Measurements from ENCODE around the gene INTS2. TPM values are rescaled to one million over a fixed set of nuclear protein-coding genes. Genes with fewer than 3 reads are reported as not detected.
"Not testable (repeated sequence)": the region's sequence is repeated elsewhere in the genome, so short reads cannot be mapped to it uniquely, and the experiment has no call there.

INTS2 gene
- polyA plus RNA-seq, 6 donors from 2014 or later, result 2.4 to 6.1 (median 3.6) TPM; not detected in 1

DNA sequence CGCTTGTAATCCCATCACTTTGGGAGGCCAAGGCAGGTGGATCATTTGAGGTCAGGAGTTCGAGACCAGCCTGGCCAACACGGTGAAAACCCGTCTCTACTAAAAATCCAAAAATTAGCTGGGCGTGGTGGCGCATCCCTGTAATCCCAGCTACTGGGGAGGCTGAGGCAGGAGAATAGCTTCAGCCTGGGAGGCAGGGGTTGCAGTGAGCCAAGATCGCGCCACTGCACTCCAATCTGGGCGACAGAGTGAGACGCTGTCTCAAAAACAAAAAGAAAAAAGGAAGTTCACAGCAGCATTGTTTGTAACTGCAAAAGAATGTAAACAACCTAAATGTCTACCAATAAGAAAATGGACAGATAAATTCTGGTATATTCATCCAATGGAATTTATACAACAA lies 67.4 kb downstream of the INTS2 start:
- DNase-seq; H3K27me3 Mint-ChIP-seq; ATAC-seq (ENCODE audit: low read depth in 2 of 2); H3K36me3 Mint-ChIP-seq; H3K9me3 Mint-ChIP-seq: not testable (repeated sequence)
- Mint-ChIP-seq H3K27ac (peak overlapping the region in 1 of 6 donors; percentile 24), H3K4me1 (peaks cover 3 to 18% (median 16%) of the 10 kb centered on the region in 3 donors), H3K4me3 (peak overlapping the region in 1 of 8 donors; percentile 47)

- DNase-seq (no peak), ATAC-seq (ENCODE audit: low read depth in 2 of 2) (no peak)
- no peaks in the 10 kb centered on the region for H3K9me3 Mint-ChIP-seq
- H3K27me3 Mint-ChIP-seq, result no peaks in the 10 kb centered on the region
- no peaks in the 10 kb centered on the region for H3K36me3 Mint-ChIP-seq
- no peak overlapping the region for H3K4me3 Mint-ChIP-seq
- H3K27ac Mint-ChIP-seq, result no peak overlapping the region
- H3K4me1 Mint-ChIP-seq, result no peaks in the 10 kb centered on the region
These were observed 71.7 kb downstream of the INTS2 start for GRCh38 chr17:61856035-61856434.

- H3K27ac Mint-ChIP-seq, result no peak overlapping the region
- H3K4me3 Mint-ChIP-seq, result no peak overlapping the region
- ATAC-seq (ENCODE audit: low read depth in 2 of 2), result no peak
- DNase-seq, result no peak
- H3K4me1 Mint-ChIP-seq, result no peaks in the 10 kb centered on the region
- no peaks in the 10 kb centered on the region for H3K9me3 Mint-ChIP-seq
- no peaks in the 10 kb centered on the region for H3K36me3 Mint-ChIP-seq
- no peaks in the 10 kb centered on the region for H3K27me3 Mint-ChIP-seq
These were observed 74.9 kb downstream of the INTS2 start for GRCh38 chr17:61852857-61853256.

DNA sequence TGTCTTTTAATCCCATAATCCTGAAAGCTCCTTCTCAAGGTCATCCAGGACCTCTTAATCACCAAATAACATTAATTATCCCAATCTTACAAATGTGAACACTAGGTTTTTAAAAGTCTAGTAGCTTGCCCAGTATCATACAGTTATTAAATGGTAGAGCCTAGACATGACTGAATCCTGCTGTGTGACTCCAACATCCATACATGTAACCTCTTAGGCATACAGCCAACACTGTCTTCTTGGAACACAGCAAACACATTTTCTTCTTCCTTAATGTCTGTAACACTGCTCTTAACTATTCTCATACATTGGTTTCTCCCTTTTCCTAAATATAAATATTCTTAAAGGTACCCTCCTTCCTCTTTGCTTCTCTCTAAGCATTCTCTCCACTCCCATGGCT lies 78.1 kb downstream of the INTS2 start:
- Mint-ChIP-seq H3K9me3 (no peaks in the 10 kb centered on the region), H3K36me3 (peaks cover 0 to 4% of the 10 kb centered on the region in 2 donors), H3K27me3 (no peaks in the 10 kb centered on the region), H3K4me3 (no peak overlapping the region), H3K27ac (no peak overlapping the region), H3K4me1 (no peaks in the 10 kb centered on the region)
- ATAC-seq (ENCODE audit: low read depth in 2 of 2), result no peak
- DNase-seq, result no peak

DNA sequence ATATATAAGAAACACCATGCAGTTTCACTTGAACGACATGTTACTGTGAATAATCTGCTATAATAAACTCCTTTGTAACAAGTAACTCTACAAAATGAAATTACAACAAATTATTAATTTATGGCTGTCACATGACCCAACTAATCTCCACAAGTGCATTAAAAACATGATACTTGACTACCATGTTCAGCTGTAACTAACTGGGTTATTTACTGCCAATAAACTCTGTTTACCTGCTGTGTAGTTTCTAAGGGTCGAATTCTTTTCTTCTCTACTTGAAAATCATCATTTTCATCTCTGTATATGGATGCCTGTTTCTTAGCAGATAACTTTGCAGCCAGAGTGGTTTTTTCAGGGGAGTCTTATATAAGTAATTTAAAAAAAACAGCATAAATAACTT lies 78.9 kb downstream of the INTS2 start:
- no peak overlapping the region for H3K4me3 Mint-ChIP-seq
- H3K36me3 Mint-ChIP-seq, result peaks cover 0 to 4% of the 10 kb centered on the region in 2 donors
- no peak for ATAC-seq (ENCODE audit: low read depth in 2 of 2)
- no peaks in the 10 kb centered on the region for H3K4me1 Mint-ChIP-seq
- H3K9me3 Mint-ChIP-seq, result no peaks in the 10 kb centered on the region
- H3K27ac Mint-ChIP-seq, result no peak overlapping the region
- DNase-seq, result no peak
- no peaks in the 10 kb centered on the region for H3K27me3 Mint-ChIP-seq

DNA sequence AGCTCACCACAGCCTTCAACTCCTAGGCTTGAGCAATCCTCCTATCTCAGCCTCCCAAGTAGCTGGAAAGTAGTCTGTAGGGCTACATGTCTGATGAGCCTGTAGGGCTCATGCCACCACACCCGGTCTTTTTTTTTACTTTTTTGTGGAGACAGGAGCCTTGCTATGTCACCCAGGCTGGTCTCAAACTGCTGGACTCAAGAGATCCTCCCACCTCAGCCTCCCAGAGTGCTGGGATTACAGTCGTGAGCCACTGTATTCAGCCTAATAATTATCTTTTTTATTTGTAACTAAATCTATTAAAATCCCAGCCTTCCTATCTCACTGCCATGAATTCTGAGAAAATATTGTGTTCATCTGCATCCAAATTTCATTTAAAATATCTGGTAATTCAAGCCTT lies 79.5 kb downstream of the INTS2 start:
- H3K36me3 Mint-ChIP-seq, result peaks cover 0 to 4% of the 10 kb centered on the region in 2 donors
- no peak for ATAC-seq (ENCODE audit: low read depth in 2 of 2)

DNA sequence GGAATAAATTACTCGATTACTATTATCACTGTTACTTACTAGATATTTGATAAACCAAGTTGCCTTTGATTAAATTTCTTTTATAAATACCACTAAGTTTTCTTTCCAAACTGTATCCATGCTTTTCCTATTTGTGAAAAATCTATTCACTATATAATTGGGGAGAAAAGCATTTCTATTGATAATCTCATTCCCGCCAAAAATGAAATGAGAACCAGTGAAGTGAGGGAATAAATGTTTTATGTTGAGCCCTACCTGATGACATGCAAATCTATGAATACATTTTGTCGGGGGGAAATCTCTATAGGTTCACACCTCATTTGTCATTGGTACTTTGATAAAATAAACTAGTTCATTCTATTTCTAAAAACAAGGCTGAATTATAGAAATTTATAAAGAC lies 80.1 kb downstream of the INTS2 start:
- H3K27ac Mint-ChIP-seq, result no peak overlapping the region
- DNase-seq, result no peak
- no peaks in the 10 kb centered on the region for H3K9me3 Mint-ChIP-seq
- H3K4me3 Mint-ChIP-seq, result no peak overlapping the region
- H3K27me3 Mint-ChIP-seq, result no peaks in the 10 kb centered on the region
- no peaks in the 10 kb centered on the region for H3K4me1 Mint-ChIP-seq
- peaks cover 0 to 4% of the 10 kb centered on the region in 2 donors for H3K36me3 Mint-ChIP-seq
- ATAC-seq (ENCODE audit: low read depth in 2 of 2), result no peak

More for the DNA sequence above, 79.5 kb downstream of the INTS2 start:
- DNase-seq, result no peak
- no peaks in the 10 kb centered on the region for H3K4me1 Mint-ChIP-seq
- no peak overlapping the region for H3K27ac Mint-ChIP-seq
- H3K9me3 Mint-ChIP-seq, result no peaks in the 10 kb centered on the region
- no peaks in the 10 kb centered on the region for H3K27me3 Mint-ChIP-seq
- H3K4me3 Mint-ChIP-seq, result no peak overlapping the region

DNA sequence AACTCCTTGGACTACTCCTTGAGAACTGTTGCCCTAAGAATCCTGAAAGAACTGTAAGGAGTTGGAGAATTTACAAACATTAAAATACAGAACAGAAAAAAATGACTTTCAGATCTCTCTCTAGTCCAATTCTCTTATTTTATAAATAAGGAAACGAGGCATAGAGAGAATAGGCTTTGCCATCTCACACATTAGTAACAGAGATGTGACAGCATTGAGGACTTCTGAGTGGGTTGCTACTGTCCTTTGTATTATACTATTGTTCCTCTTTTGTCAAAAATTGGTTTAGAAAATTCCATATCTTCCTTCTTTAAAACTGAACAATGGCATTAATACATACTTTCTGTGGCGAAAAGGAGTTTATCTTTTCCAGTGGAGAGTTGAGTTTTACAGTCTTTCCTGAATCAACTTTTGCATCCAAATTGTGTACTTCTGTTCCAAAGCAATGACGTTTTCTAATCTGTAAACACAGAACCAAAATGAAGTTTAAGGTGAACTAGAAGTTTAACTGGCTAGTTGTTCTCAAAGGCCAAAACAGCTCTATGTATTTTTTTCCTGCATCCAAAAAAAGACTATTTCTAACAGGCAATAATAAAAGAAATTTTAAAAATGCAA lies 80.9 kb downstream of the INTS2 start:
- Mint-ChIP-seq H3K4me3 (no peak overlapping the region), H3K9me3 (no peaks in the 10 kb centered on the region), H3K27ac (no peak overlapping the region), H3K4me1 (no peaks in the 10 kb centered on the region), H3K27me3 (no peaks in the 10 kb centered on the region), H3K36me3 (peaks cover 0 to 4% of the 10 kb centered on the region in 2 donors)
- no peak for DNase-seq
- no peak for ATAC-seq (ENCODE audit: low read depth in 2 of 2)

GRCh38 chr17:61846088-61846487 lies 81.7 kb downstream of the INTS2 start:
- no peaks in the 10 kb centered on the region for H3K27me3 Mint-ChIP-seq
- no peaks in the 10 kb centered on the region for H3K9me3 Mint-ChIP-seq
- no peak for ATAC-seq (ENCODE audit: low read depth in 2 of 2)
- H3K36me3 Mint-ChIP-seq, result peaks cover 0 to 4% of the 10 kb centered on the region in 2 donors
- no peak for DNase-seq
- H3K4me1 Mint-ChIP-seq, result no peaks in the 10 kb centered on the region
- no peak overlapping the region for H3K27ac Mint-ChIP-seq
- no peak overlapping the region for H3K4me3 Mint-ChIP-seq

- Mint-ChIP-seq H3K36me3 (peaks cover 0 to 4% of the 10 kb centered on the region in 2 donors), H3K27me3 (no peaks in the 10 kb centered on the region), H3K9me3 (no peaks in the 10 kb centered on the region), H3K27ac (no peak overlapping the region), H3K4me3 (no peak overlapping the region), H3K4me1 (no peaks in the 10 kb centered on the region)
- DNase-seq (no peak), ATAC-seq (ENCODE audit: low read depth in 2 of 2) (no peak)
These were observed 84.3 kb downstream of the INTS2 start for GRCh38 chr17:61843435-61843834.

DNA sequence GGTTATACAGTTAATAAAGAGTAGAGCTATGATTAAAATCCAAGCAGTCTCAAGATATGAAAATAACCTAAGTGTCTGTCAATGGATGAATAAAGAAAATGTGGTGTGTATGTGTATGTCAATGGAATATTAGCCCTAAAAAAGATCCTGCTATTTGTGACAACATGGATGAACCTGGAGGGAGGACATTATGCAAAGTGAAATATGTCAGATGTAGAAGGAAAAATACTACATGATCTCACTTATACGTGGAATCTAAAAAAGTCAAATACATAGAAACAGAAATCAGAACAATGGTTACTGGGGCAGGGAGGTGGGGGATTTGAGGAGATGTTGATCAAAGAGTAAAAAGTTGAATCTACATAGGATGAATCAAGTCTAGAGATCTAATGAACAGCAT lies 84.9 kb downstream of the INTS2 start:
- Mint-ChIP-seq H3K4me3 (no peak overlapping the region), H3K9me3 (no peaks in the 10 kb centered on the region), H3K4me1 (no peaks in the 10 kb centered on the region), H3K27ac (no peak overlapping the region), H3K36me3 (peaks cover 0 to 4% of the 10 kb centered on the region in 2 donors), H3K27me3 (no peaks in the 10 kb centered on the region)
- DNase-seq, result no peak
- ATAC-seq (ENCODE audit: low read depth in 2 of 2), result no peak

- H3K36me3 Mint-ChIP-seq, result no peaks in the 10 kb centered on the region
- H3K9me3 Mint-ChIP-seq, result no peaks in the 10 kb centered on the region
- no peaks in the 10 kb centered on the region for H3K27me3 Mint-ChIP-seq
- no peak overlapping the region for H3K4me3 Mint-ChIP-seq
- no peak overlapping the region for H3K27ac Mint-ChIP-seq
- DNase-seq (no peak), ATAC-seq (ENCODE audit: low read depth in 2 of 2) (no peak)
- peaks cover 0 to 2% (median 2%) of the 10 kb centered on the region in 3 donors for H3K4me1 Mint-ChIP-seq
These were observed 88.4 kb downstream of the INTS2 start for GRCh38 chr17:61839300-61839786.

DNA sequence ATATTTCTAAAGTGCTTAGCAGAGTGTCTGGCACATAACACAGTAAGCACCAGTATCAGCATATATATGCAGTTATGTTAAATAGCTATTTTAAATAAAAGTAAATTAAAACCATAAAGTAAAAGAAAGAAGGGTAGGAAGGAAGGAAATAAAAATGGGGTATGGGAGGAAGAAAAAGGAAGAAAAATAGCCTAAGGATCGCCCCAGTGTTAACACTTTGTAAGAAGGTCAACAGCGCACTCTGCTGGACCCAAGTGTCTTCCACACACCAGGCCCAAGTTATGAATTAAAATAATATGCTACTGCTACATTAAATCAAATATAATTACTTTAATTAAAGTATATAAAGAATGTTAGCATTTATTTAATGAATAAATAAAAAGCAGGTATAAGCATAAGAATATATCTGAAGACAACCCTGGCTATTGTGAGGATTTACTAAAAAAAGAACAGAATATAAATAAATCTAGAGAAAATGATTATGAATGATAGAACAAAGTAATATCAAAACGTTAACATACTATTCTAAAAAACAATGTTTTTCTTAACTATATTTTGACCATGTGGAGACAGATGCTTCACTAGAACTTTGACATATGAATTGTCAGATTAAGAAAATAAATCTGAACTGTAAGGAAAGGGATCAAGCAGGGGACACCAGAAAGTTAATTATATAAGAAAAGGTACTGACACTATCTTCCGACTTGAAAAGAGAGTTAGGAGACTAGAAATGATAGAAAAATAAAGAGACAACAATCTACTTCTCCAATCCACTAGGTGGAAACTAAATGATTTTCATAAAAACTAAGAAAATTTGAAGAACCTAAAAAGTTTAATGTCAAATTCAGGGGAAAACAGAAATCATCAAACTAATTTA lies 90.4 kb downstream of the INTS2 start:
- DNase-seq, result peak; percentile 45
- H3K36me3 Mint-ChIP-seq, result no peaks in the 10 kb centered on the region
- H3K27ac Mint-ChIP-seq, result no peak overlapping the region
- peak overlapping the region in 1 of 8 donors; percentile 66 for H3K4me3 Mint-ChIP-seq
- H3K9me3 Mint-ChIP-seq, result no peaks in the 10 kb centered on the region
- H3K4me1 Mint-ChIP-seq, result peaks cover 0 to 2% (median 2%) of the 10 kb centered on the region in 3 donors
- peak; percentile 61 to 74 for ATAC-seq (ENCODE audit: low read depth in 2 of 2)
- no peaks in the 10 kb centered on the region for H3K27me3 Mint-ChIP-seq

Data from naive B cell (primary cell).